HepG2 (cell line): Measurements from ENCODE around the gene EFCAB14. TPM values are rescaled to one million over a fixed set of nuclear protein-coding genes. Genes with fewer than 3 reads are reported as not detected.

ENCODE experiments used
- ATAC-seq: fragments of 200-7000 bp; cut with Tn5 transposase; 3 replicates; pipeline ENCODE4 v1.9.1; 2020; ENCODE audit warnings: mild to moderate bottlenecking, moderate library complexity
- BruUV-seq: library from RNA; stranded (reverse); fragments of 400-500 nt; replicated peaks from 2 replicates; lab custom pipeline; 2021; lab: Mats Ljungman, UMichigan
- CTCF ChIA-PET: fragments of 300-600 bp; formaldehyde crosslinking; extraction: SDS; loops from one replicate; lab custom pipeline; 2021; ENCODE audit warnings: low total read pairs, inconsistent platforms, low intra/inter-chr PET ratio; lab: Yijun Ruan, JAX
- POLR2A ChIA-PET: fragments of 350-600 bp; sonication (Branson Sonifier 250); formaldehyde crosslinking; loops from one replicate; lab custom pipeline; 2020; ENCODE audit warnings: antibody characterized with exemption, inconsistent platforms; lab: Yijun Ruan, JAX
- DNase-seq: peaks from one replicate; pipeline ENCODE4 v3.0.0-alpha.2; 2015; ENCODE audit warnings: low spot score
- FAIRE-seq: peaks from 3 replicates; lab custom pipeline; 2011; peaks lifted over from hg19 to GRCh38; lab: Jason Lieb, UNC
- H2AFZ ChIP-seq: one replicate; pipeline ENCODE4 v1.6.1; 2011; ENCODE audit warnings: low read length, inconsistent platforms
- H3K27ac ChIP-seq: fragments of 300-600 bp; 3 replicates; pipeline ENCODE4 v1.8.0; 2011; ENCODE audit warnings: mixed run types, mild to moderate bottlenecking, mixed read lengths, low read length, inconsistent platforms; ENCODE audit not compliant: insufficient read depth; ENCODE audit errors: extremely low read length
- H3K27me3 ChIP-seq, 2 experiments: fragments of 200-600 bp in 1 of 2; 2 replicates in 1 of 2; 3 replicates in 1 of 2; pipeline versions ENCODE4 v1.6.0 to v1.8.0; 2011; ENCODE audit warnings: low read length in 2 of 2, mild to moderate bottlenecking in 2 of 2, moderate library complexity in 2 of 2, inconsistent platforms in 1 of 2; ENCODE audit not compliant: insufficient read depth in 2 of 2, control insufficient read depth in 1 of 2
- H3K36me3 ChIP-seq, 2 experiments: fragments of 200-600 bp in 1 of 2; replicated peaks in 1 of 2; 2 replicates in 1 of 2; 3 replicates in 1 of 2; pipeline versions ENCODE4 v1.5.1 to v1.8.0; 2011; ENCODE audit warnings: low read length in 2 of 2, inconsistent platforms in 1 of 2; ENCODE audit not compliant: insufficient read depth in 2 of 2, control insufficient read depth in 1 of 2
- H3K4me1 ChIP-seq: 2 replicates; pipeline ENCODE4 v1.5.1; 2012; ENCODE audit warnings: low read length, inconsistent platforms; ENCODE audit not compliant: insufficient read depth
- H3K4me2 ChIP-seq: 2 replicates; pipeline ENCODE4 v1.6.0; 2011; ENCODE audit warnings: low read depth, low read length, inconsistent platforms
- H3K4me3 ChIP-seq, 3 experiments: fragments of 200-600 bp in 1 of 3; sonication (generic), shearing (Covaris generic) in 1 of 3; replicated peaks in 1 of 3; 2 replicates each; pipeline ENCODE4 v1.5.1; 2011 to 2016; ENCODE audit warnings: low read length in 3 of 3, inconsistent platforms in 2 of 3, low read depth in 2 of 3, mild to moderate bottlenecking in 2 of 3, control low read depth in 1 of 3, mixed read lengths in 1 of 3; ENCODE audit not compliant: insufficient read depth in 1 of 3
- H3K79me2 ChIP-seq: one replicate; pipeline ENCODE4 v1.6.1; 2011; ENCODE audit warnings: low read length, inconsistent platforms; ENCODE audit not compliant: insufficient read depth
- H3K9ac ChIP-seq: 2 replicates; pipeline ENCODE4 v1.6.0; 2011; ENCODE audit warnings: mild to moderate bottlenecking, low read depth, low read length, inconsistent platforms; ENCODE audit not compliant: insufficient read depth
- H3K9me3 ChIP-seq: 2 replicates; pipeline ENCODE4 v1.5.1; 2012; ENCODE audit warnings: mild to moderate bottlenecking, low read length
- H4K20me1 ChIP-seq: 2 replicates; pipeline ENCODE4 v1.6.0; 2011; ENCODE audit warnings: inconsistent platforms, mild to moderate bottlenecking, low read length, moderate library complexity; ENCODE audit not compliant: insufficient read depth
- DBP ChIP-seq: sonication (generic); formaldehyde crosslinking; IDR thresholded peaks from 2 replicates; pipeline ENCODE4 v1.4.0; 2020; ENCODE audit warnings: missing genetic modification reagents; ENCODE audit errors: not compliant biosample characterization
- KMT2A ChIP-seq: sonication (generic); formaldehyde crosslinking; IDR thresholded peaks from 2 replicates; pipeline ENCODE4 v1.4.0; 2020; ENCODE audit warnings: missing genetic modification reagents
- RFXANK ChIP-seq: IDR thresholded peaks from 2 replicates; pipeline ENCODE4 v1.6.1; 2016
- THAP9 ChIP-seq: sonication (generic); formaldehyde crosslinking; IDR thresholded peaks from 2 replicates; pipeline ENCODE4; 2020; ENCODE audit warnings: missing genetic modification reagents, mild to moderate bottlenecking, borderline replicate concordance
- ZFP36L1 ChIP-seq: sonication (generic); formaldehyde crosslinking; IDR thresholded peaks from 2 replicates; pipeline ENCODE4 v1.8.0; 2022; ENCODE audit warnings: mild to moderate bottlenecking, missing genetic modification reagents, moderate library complexity
- ZNF207 ChIP-seq: fragments of 450-650 bp; IDR thresholded peaks from 2 replicates; pipeline ENCODE4 v1.6.1; 2016; ENCODE audit warnings: antibody characterized with exemption, borderline replicate concordance
- ZNF768 ChIP-seq: sonication (generic); formaldehyde crosslinking; IDR thresholded peaks from 2 replicates; pipeline ENCODE4 v1.4.0; 2020; ENCODE audit warnings: missing genetic modification reagents
- WGBS: methylation state at CpG from one replicate; pipeline ENCODE4 v1.1.6; 2017; ENCODE audit warnings: low lambda C conversion rate; 5-methylcytosine and 5-hydroxymethylcytosine counted together
- in situ Hi-C: cut with HindIII; loops from 2 replicates; pipeline ENCODE4 v1.10.0; 2017; ENCODE audit warnings: low pct_unique_long_range_greater_than_20kb; ENCODE audit not compliant: extremely low pct_ligation_motif_present
- intact Hi-C: fragments of 100-400 bp; cut with micrococcal nuclease; formaldehyde crosslinking; loops from one replicate; pipeline ENCODE4 v1.10.0; 2022; ENCODE audit not compliant: unreplicated experiment
- polyA plus RNA-seq, 8 experiments: library from polyadenylated mRNA; depleted of rRNA in 3 of 8; stranded (reverse) in 7 of 8; unstranded in 1 of 8; fragments of >200 nt; fragmentation: Illumina TruSeq in 4 of 8; extraction: Trizol in 4 of 8; gene quantifications; 2 replicates each; pipeline versions ENCODE4 v1.2.1 to v1.2.3, GENCODE V29; 2011 to 2016; ENCODE audit warnings: low read depth in 4 of 8, missing spikeins in 1 of 8, mixed read lengths in 1 of 8; ENCODE audit not compliant: insufficient read depth in 1 of 8
- total RNA-seq, 5 experiments: library from RNA; depleted of rRNA; stranded (reverse); fragments of >200 nt; fragmentation: Illumina TruSeq; extraction: Trizol; gene quantifications; 2 replicates each; pipeline ENCODE4 v1.2.3, GENCODE V29; 2016; ENCODE audit warnings: low read depth in 1 of 5

Gene EFCAB14
- total and polyA plus RNA-seq, 2 of the 13 experiments (the other 11 are each of a cell fraction or from before 2014, with no cell fraction given) = 13.4 to 17.9 TPM

- no peaks in the 10 kb centered on the region for H3K4me1 ChIP-seq
- no peaks in the 10 kb centered on the region for H3K79me2 ChIP-seq
- peaks cover 15 to 57% of the 10 kb centered on the region in 2 experiments for H3K36me3 ChIP-seq
- intact Hi-C loops (no loop called here), in situ Hi-C loops (no loop called here)
- BruUV-seq = no TSS peak
- CTCF ChIA-PET = interaction anchor here (0.6 kb wide), 1 partner anchor 475 kb away, joined by 3 read pairs; no protein-coding TSS in a partner anchor
- no peaks in the 10 kb centered on the region for H4K20me1 ChIP-seq
- no peak overlapping the region for H3K27ac ChIP-seq
- no peak for FAIRE-seq
- POLR2A ChIA-PET = no interaction called here
- ATAC-seq = no peak
- no peak overlapping the region for H3K9ac ChIP-seq
- no peak overlapping the region for H3K4me3 ChIP-seq
- whole genome bisulfite sequencing = 63% methylated on average over 3 of the region's 3 CpGs
- no peak for DNase-seq
- H3K27me3 ChIP-seq = no peaks in the 10 kb centered on the region
- TF ChIP-seq ZFP36L1 (CRISPR knock-in tag) (no peak), KMT2A (no peak), RFXANK (CRISPR knock-in tag) (no peak), DBP (CRISPR knock-in tag) (no peak), ZNF768 (CRISPR knock-in tag) (no peak), ZNF207 (no peak), THAP9 (no peak)
- no peak overlapping the region for H3K4me2 ChIP-seq
- no peaks in the 10 kb centered on the region for H3K9me3 ChIP-seq
- no peak overlapping the region for H2AFZ ChIP-seq
Observed at GRCh38 chr1:46699666-46700065, 19.2 kb downstream of the EFCAB14 start.
